Measurements from ENCODE around the gene CELA1.

GRCh38 chr12:51293696-51294095 lies 52.8 kb downstream of the CELA1 start:
- TF ChIP-seq POLR2AphosphoS5 (IDR thresholded peaks at IDR 0.05; ENCODE audit: low read length) (no peak), SP1 (IDR thresholded peaks at IDR 0.05; ENCODE audit: low read depth, low read length) (no peak), HDAC6 (IDR thresholded peaks at IDR 0.05; ENCODE audit: unreplicated experiment) (no peak)
- TF ChIP-seq, protein P1, sequence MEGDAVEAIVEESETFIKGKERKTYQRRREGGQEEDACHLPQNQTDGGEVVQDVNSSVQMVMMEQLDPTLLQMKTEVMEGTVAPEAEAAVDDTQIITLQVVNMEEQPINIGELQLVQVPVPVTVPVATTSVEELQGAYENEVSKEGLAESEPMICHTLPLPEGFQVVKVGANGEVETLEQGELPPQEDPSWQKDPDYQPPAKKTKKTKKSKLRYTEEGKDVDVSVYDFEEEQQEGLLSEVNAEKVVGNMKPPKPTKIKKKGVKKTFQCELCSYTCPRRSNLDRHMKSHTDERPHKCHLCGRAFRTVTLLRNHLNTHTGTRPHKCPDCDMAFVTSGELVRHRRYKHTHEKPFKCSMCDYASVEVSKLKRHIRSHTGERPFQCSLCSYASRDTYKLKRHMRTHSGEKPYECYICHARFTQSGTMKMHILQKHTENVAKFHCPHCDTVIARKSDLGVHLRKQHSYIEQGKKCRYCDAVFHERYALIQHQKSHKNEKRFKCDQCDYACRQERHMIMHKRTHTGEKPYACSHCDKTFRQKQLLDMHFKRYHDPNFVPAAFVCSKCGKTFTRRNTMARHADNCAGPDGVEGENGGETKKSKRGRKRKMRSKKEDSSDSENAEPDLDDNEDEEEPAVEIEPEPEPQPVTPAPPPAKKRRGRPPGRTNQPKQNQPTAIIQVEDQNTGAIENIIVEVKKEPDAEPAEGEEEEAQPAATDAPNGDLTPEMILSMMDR (IDR thresholded peaks at IDR 0.05 in 2 of 3, conservative IDR thresholded peaks at IDR 0.05 in 1 of 3; ENCODE audit: control insufficient read depth in 2 of 3, extremely low read depth in 1 of 3, insufficient read depth in 1 of 3, low read depth in 3 of 3, low read length in 3 of 3) = no peak
